GM23248 (cell line): ENCODE results near the gene CNIH1. TPM values are rescaled to one million over a fixed set of nuclear protein-coding genes. Genes with fewer than 3 reads are reported as not detected.
"Not testable (repeated sequence)": the region's sequence is repeated elsewhere in the genome, so short reads cannot be mapped to it uniquely, and the experiment has no call there.

Source experiments
- DNase-seq: peaks from one replicate; pipeline ENCODE4 v3.0.0-alpha.2; 2015
- H2AFZ ChIP-seq: fragments of 200-600 bp; sonication (generic); 2 replicates; pipeline ENCODE4 v1.6.1; 2016; ENCODE audit warnings: antibody characterized with exemption
- H3F3A ChIP-seq: fragments of 200-600 bp; sonication (generic); 2 replicates; pipeline ENCODE4 v1.6.1; 2016; ENCODE audit warnings: mild to moderate bottlenecking, antibody characterized with exemption, mixed run types; ENCODE audit not compliant: insufficient read depth
- H3K27ac ChIP-seq: fragments of 200-600 bp; sonication (generic); 2 replicates; pipeline ENCODE4 v1.5.1; 2016; ENCODE audit warnings: mild to moderate bottlenecking
- H3K27me3 ChIP-seq: fragments of 200-600 bp; sonication (generic); replicated peaks from 2 replicates; pipeline ENCODE4 v1.6.1; 2016; ENCODE audit warnings: mild to moderate bottlenecking; ENCODE audit not compliant: insufficient read depth
- H3K36me3 ChIP-seq: fragments of 200-600 bp; sonication (generic); 2 replicates; pipeline ENCODE4 v1.6.1; 2016; ENCODE audit warnings: low read depth, mild to moderate bottlenecking
- H3K4me1 ChIP-seq: fragments of 200-600 bp; sonication (generic); 2 replicates; pipeline ENCODE4 v1.6.1; 2016; ENCODE audit warnings: mild to moderate bottlenecking; ENCODE audit not compliant: insufficient read depth
- H3K4me2 ChIP-seq: fragments of 200-600 bp; sonication (generic); one replicate; pipeline ENCODE4 v1.6.1; 2016; ENCODE audit warnings: mild to moderate bottlenecking; ENCODE audit not compliant: unreplicated experiment
- H3K4me3 ChIP-seq: fragments of 200-600 bp; sonication (generic); 2 replicates; pipeline ENCODE4 v1.5.1; 2016; ENCODE audit warnings: mild to moderate bottlenecking
- H3K79me2 ChIP-seq: fragments of 200-600 bp; sonication (generic); 2 replicates; pipeline ENCODE4 v1.6.1; 2016; ENCODE audit warnings: mild to moderate bottlenecking; ENCODE audit not compliant: insufficient read depth
- H3K9ac ChIP-seq: fragments of 200-600 bp; sonication (generic); 2 replicates; pipeline ENCODE4 v1.6.1; 2016; ENCODE audit warnings: mild to moderate bottlenecking
- H3K9me2 ChIP-seq: fragments of 200-600 bp; sonication (generic); 2 replicates; pipeline ENCODE4 v1.6.1; 2016; ENCODE audit warnings: mixed run types, mild to moderate bottlenecking, moderate library complexity; ENCODE audit not compliant: insufficient read depth
- H3K9me3 ChIP-seq: fragments of 200-600 bp; sonication (generic); one replicate; pipeline ENCODE4 v1.6.1; 2017; ENCODE audit warnings: low read depth
- H4K20me1 ChIP-seq: fragments of 200-600 bp; sonication (generic); 2 replicates; pipeline ENCODE4 v1.6.0; 2016; ENCODE audit not compliant: insufficient read depth
- EZH2 ChIP-seq: fragments of 200-600 bp; sonication (generic); IDR thresholded peaks from 2 replicates; pipeline ENCODE4 v1.6.1; 2018; ENCODE audit warnings: antibody characterized with exemption, mild to moderate bottlenecking; ENCODE audit not compliant: insufficient read depth, poor library complexity, severe bottlenecking
- EZH2phosphoT487 ChIP-seq: fragments of 200-600 bp; sonication (generic); IDR thresholded peaks from 2 replicates; pipeline ENCODE4 v1.6.1; 2018; ENCODE audit warnings: antibody characterized with exemption, moderate library complexity, mild to moderate bottlenecking, low read depth; ENCODE audit not compliant: insufficient read depth
- WGBS, 2 experiments: methylation state at CpG; one replicate each; pipeline ENCODE4 v1.1.6; 2015 to 2017; ENCODE audit warnings: low lambda C conversion rate in 2 of 2, low coverage in 1 of 2; ENCODE audit errors: missing lambda C conversion rate in 2 of 2; 5-methylcytosine and 5-hydroxymethylcytosine counted together
- in situ Hi-C: fragments of 300-500 bp; cut with MboI; formaldehyde crosslinking; loops from 2 replicates; pipeline ENCODE4 v1.15.0; 2020
- polyA plus RNA-seq: library from polyadenylated mRNA; unstranded; fragments of >200 nt; fragmentation: Nextera tagmentation; extraction: Ambion mirVana; gene quantifications from 2 replicates; pipeline ENCODE4 v1.2.1, GENCODE V29; 2016
- total RNA-seq: library from RNA; depleted of rRNA; stranded (reverse); fragments of >200 nt; shearing (Covaris generic); gene quantifications from 2 replicates; pipeline ENCODE4 v1.2.3, GENCODE V29; 2014

Gene CNIH1
- total and polyA plus RNA-seq, 2 experiments from 2014 or later: 259 to 315 TPM

DNA sequence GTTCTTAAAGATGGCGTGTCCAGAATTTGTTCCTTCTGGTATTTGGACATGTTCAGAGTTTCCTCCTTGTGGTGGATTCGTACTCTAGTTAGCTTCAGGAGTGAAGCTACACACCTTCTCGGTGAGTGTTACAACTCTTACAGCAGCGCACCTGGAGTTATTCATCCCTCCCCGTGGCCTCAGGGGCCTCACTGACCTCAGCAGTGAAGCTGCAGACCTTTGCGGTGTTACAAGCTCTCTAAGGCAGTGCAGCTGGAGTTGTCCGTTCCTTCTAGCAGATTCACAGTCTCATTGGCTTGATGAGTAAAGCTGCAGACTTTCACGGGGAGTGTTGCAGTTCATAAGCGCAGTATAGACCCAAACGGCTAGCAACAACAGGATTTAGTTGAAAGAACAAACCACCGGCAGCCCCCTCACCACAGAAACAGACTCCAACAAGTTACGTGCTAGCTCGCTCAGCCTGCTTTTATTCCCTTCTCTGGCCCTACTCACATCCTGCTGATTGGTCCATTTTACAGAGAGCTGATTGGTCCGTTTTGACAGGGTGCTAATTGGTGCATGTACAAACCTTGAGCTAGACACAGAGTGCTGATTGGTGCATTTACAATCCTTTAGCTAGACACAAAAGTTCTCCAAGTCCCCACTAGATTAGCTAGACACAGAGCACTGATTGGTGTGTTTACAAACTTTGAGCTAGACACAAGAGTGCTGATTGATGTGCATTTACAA lies 48.9 kb downstream of the CNIH1 start:
- Histone ChIP-seq H3K4me3 (no peak overlapping the region), H4K20me1 (no peaks in the 10 kb centered on the region), H3K27me3 (peaks cover 18% of the 10 kb centered on the region), H3K9me2 (no peaks in the 10 kb centered on the region), H3K79me2 (no peaks in the 10 kb centered on the region), H3K9me3 (no peaks in the 10 kb centered on the region), H3K9ac (no peak overlapping the region), H2AFZ (no peak overlapping the region), H3K4me1 (no peaks in the 10 kb centered on the region), H3F3A (no peaks in the 10 kb centered on the region), H3K27ac (no peak overlapping the region), H3K4me2 (no peak overlapping the region), H3K36me3 (no peaks in the 10 kb centered on the region)
- in situ Hi-C loops: no loop called here
- no peak for TF ChIP-seq EZH2
- no peak for TF ChIP-seq EZH2phosphoT487
- 66% methylated on average over 14 of the region's 14 CpGs for WGBS, 2 experiments
- DNase-seq: no peak

- no peak overlapping the region for H3K4me3 ChIP-seq
- H3K4me1 ChIP-seq: no peaks in the 10 kb centered on the region
- no peak overlapping the region for H2AFZ ChIP-seq
- no peak overlapping the region for H3K4me2 ChIP-seq
- H3K36me3 ChIP-seq: no peaks in the 10 kb centered on the region
- H3K27ac ChIP-seq: no peak overlapping the region
- no peaks in the 10 kb centered on the region for H3K9me2 ChIP-seq
- no peaks in the 10 kb centered on the region for H3K79me2 ChIP-seq
- DNase-seq: no peak
- WGBS, 2 experiments: 82 to 83% methylated on average over 5 of the region's 5 CpGs
- in situ Hi-C loops: no loop called here
- no peaks in the 10 kb centered on the region for H3F3A ChIP-seq
- peaks cover 29% of the 10 kb centered on the region for H3K27me3 ChIP-seq
- no peaks in the 10 kb centered on the region for H3K9me3 ChIP-seq
- H3K9ac ChIP-seq: no peak overlapping the region
- no peaks in the 10 kb centered on the region for H4K20me1 ChIP-seq
- TF ChIP-seq EZH2: no peak
- TF ChIP-seq EZH2phosphoT487: no peak
Observed at GRCh38 chr14:54387328-54387727, 53.8 kb downstream of the CNIH1 start.

DNA sequence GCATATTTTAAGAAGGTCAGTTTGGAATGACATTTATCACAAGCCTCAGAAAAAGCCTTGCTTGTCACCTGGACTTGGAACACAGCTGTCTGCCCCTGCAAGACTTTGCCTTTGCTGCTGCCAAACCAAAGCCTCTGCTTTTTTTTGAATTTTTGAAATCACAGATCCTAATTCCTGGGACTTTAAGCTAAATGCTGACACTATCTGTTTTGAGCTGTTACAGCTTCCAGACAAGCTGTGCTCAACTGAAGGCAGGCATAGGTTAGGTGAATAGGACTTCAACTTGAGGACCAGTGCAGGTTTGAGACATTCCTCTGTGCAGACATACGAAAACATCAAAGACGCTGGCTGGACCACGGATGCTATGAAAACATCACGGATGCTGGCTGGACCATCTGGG lies 55.6 kb downstream of the CNIH1 start:
- H3F3A ChIP-seq: no peaks in the 10 kb centered on the region

DNA sequence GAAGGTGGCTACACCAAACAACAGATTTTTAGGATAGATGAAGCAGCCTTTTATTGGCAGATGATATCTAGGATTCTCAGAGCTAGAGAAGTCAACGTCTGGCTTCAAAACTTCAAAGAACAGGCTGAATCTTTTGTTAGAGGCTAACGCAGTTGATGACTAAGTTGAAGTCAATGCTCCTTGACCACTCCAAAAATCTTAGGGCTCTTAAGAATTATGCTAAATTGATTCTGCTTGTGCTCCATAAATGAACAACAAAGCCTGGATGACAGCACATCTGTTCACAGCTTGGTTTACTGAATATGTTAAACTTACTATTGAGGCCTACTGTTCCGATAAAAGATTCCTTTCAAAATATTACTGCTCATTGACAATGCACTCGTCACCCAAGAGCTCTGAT lies 57.3 kb downstream of the CNIH1 start:
- WGBS, 2 experiments: 77 to 85% methylated on average over 4 of the region's 4 CpGs
- H3K9me2 ChIP-seq: no peaks in the 10 kb centered on the region
- H3K27ac ChIP-seq: no peak overlapping the region
- no peaks in the 10 kb centered on the region for H3F3A ChIP-seq
- H4K20me1 ChIP-seq: no peaks in the 10 kb centered on the region
- no peaks in the 10 kb centered on the region for H3K79me2 ChIP-seq
- H3K27me3 ChIP-seq: peaks cover 30% of the 10 kb centered on the region
- no peak overlapping the region for H3K9ac ChIP-seq
- H3K4me3 ChIP-seq: no peak overlapping the region
- DNase-seq: no peak
- H3K9me3 ChIP-seq: no peaks in the 10 kb centered on the region
- H2AFZ ChIP-seq: no peak overlapping the region
- TF ChIP-seq EZH2 (no peak), EZH2phosphoT487 (no peak)
- H3K4me1 ChIP-seq: no peaks in the 10 kb centered on the region
- H3K36me3 ChIP-seq: no peaks in the 10 kb centered on the region
- H3K4me2 ChIP-seq: no peak overlapping the region
- in situ Hi-C loops: no loop called here

More for the DNA sequence above, 55.6 kb downstream of the CNIH1 start:
- H3K9ac ChIP-seq: no peak overlapping the region
- no peaks in the 10 kb centered on the region for H3K9me2 ChIP-seq
- peaks cover 29% of the 10 kb centered on the region for H3K27me3 ChIP-seq
- no peak for DNase-seq
- H3K27ac ChIP-seq: no peak overlapping the region
- no peaks in the 10 kb centered on the region for H3K9me3 ChIP-seq
- no peak overlapping the region for H2AFZ ChIP-seq
- no peak overlapping the region for H3K4me3 ChIP-seq
- TF ChIP-seq EZH2phosphoT487 (no peak), EZH2 (no peak)
- no peaks in the 10 kb centered on the region for H3K36me3 ChIP-seq
- H4K20me1 ChIP-seq: no peaks in the 10 kb centered on the region
- H3K4me2 ChIP-seq: no peak overlapping the region
- H3K4me1 ChIP-seq: no peaks in the 10 kb centered on the region
- WGBS, 2 experiments: 61 to 63% methylated on average over 4 of the region's 4 CpGs
- in situ Hi-C loops: no loop called here
- no peaks in the 10 kb centered on the region for H3K79me2 ChIP-seq

- Histone ChIP-seq H3K4me2 (no peak overlapping the region), H3K9ac (no peak overlapping the region), H3K9me3 (no peaks in the 10 kb centered on the region), H3K4me1 (no peaks in the 10 kb centered on the region), H3K27ac (no peak overlapping the region), H3K27me3 (peaks cover 12% of the 10 kb centered on the region), H4K20me1 (no peaks in the 10 kb centered on the region), H3K9me2 (no peaks in the 10 kb centered on the region), H3K4me3 (no peak overlapping the region), H3F3A (no peaks in the 10 kb centered on the region), H3K36me3 (no peaks in the 10 kb centered on the region), H2AFZ (no peak overlapping the region), H3K79me2 (no peaks in the 10 kb centered on the region)
- no peak for DNase-seq
- TF ChIP-seq EZH2 (no peak), EZH2phosphoT487 (no peak)
- in situ Hi-C loops: no loop called here
Observed at GRCh38 chr14:54381821-54382220, 59.4 kb downstream of the CNIH1 start.

GRCh38 chr14:54380558-54380957 lies 60.6 kb downstream of the CNIH1 start:
- H3F3A ChIP-seq, H3K4me2 ChIP-seq, H3K9me2 ChIP-seq, DNase-seq, H3K4me1 ChIP-seq, H3K36me3 ChIP-seq, H4K20me1 ChIP-seq, H3K27me3 ChIP-seq, H3K9me3 ChIP-seq, H3K4me3 ChIP-seq, H3K27ac ChIP-seq, in situ Hi-C loops, H2AFZ ChIP-seq, H3K79me2 ChIP-seq, H3K9ac ChIP-seq: not testable (repeated sequence)
- WGBS, 2 experiments: 40 to 50% methylated on average over 3 of the region's 3 CpGs

DNA sequence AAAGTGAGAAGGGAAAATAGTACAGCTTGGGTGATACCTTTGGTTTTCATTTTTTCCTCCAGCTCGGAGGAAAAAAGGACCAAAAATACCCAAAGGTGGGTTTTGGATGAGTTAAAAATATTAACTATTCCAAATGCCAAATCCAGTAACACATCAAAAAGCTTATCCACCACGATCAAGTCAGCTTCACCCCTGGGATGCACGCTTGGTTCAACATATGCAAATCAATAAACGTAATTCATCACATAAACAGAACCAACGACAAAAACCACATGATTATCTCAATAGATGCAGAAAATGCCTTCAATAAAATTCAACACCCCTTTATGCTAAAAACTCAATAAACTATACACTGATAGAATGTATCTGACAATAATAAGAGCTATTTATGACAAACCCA lies 62.3 kb downstream of the CNIH1 start:
- H3K4me3 ChIP-seq, H3K9me2 ChIP-seq, H3K27ac ChIP-seq, H3F3A ChIP-seq, H4K20me1 ChIP-seq, H3K9ac ChIP-seq, H2AFZ ChIP-seq, H3K36me3 ChIP-seq, H3K27me3 ChIP-seq, in situ Hi-C loops, DNase-seq, H3K4me2 ChIP-seq, H3K4me1 ChIP-seq, H3K79me2 ChIP-seq, H3K9me3 ChIP-seq: not testable (repeated sequence)
- 53 to 54% methylated on average over 5 of the region's 5 CpGs for WGBS, 2 experiments
